Lung (tissue), 12 donors: ENCODE data around the gene MOV10. TPM values are rescaled to one million over a fixed set of nuclear protein-coding genes. Genes with fewer than 3 reads are reported as not detected.

ENCODE experiments used
- ATAC-seq: fragments of 200-7000 bp; cut with Tn5 transposase; one replicate; pipeline ENCODE4 v1.9.1; 2020; ENCODE audit warnings: moderate number of reproducible peaks; ENCODE audit not compliant: insufficient read depth, low FRiP score
- DNase-seq, 3 donors: peaks; one replicate each; pipeline ENCODE4 v3.0.0-alpha.2; 2013 to 2017
- H3K27ac ChIP-seq, 2 donors: one replicate each; pipeline ENCODE4 v1.5.1; 2013; ENCODE audit warnings: mild to moderate bottlenecking in 2 of 2, moderate library complexity in 2 of 2, control low read depth in 1 of 2, inconsistent platforms in 1 of 2, low read depth in 1 of 2, low read length in 1 of 2
- H3K27me3 ChIP-seq, 3 donors: one replicate each; pipeline ENCODE4 v1.5.1; 2013; ENCODE audit warnings: low read length in 2 of 3; ENCODE audit not compliant: control insufficient read depth in 3 of 3, insufficient read depth in 3 of 3
- H3K36me3 ChIP-seq, 4 donors: one replicate each; pipeline ENCODE4 v1.5.1; 2013; ENCODE audit warnings: low read length in 4 of 4, mild to moderate bottlenecking in 1 of 4, moderate library complexity in 1 of 4; ENCODE audit not compliant: control insufficient read depth in 4 of 4, insufficient read depth in 4 of 4
- H3K4me1 ChIP-seq, 5 donors: one replicate each; pipeline ENCODE4 v1.5.1; 2013; ENCODE audit warnings: low read length in 5 of 5, mild to moderate bottlenecking in 2 of 5, moderate library complexity in 1 of 5; ENCODE audit not compliant: control insufficient read depth in 5 of 5, insufficient read depth in 5 of 5
- H3K4me3 ChIP-seq: one replicate; pipeline ENCODE4 v1.5.1; 2013; ENCODE audit warnings: mild to moderate bottlenecking, control low read depth, moderate library complexity
- H3K9ac ChIP-seq, 2 donors: one replicate each; pipeline ENCODE4 v1.5.1; 2013; ENCODE audit warnings: low read length in 2 of 2, control low read depth in 1 of 2; ENCODE audit not compliant: insufficient read depth in 1 of 2
- H3K9me3 ChIP-seq, 4 donors: one replicate each; pipeline ENCODE4 v1.5.1; 2013; ENCODE audit warnings: low read length in 3 of 4, mild to moderate bottlenecking in 1 of 4, moderate library complexity in 1 of 4; ENCODE audit not compliant: control insufficient read depth in 4 of 4, insufficient read depth in 3 of 4
- CTCF ChIP-seq: IDR thresholded peaks from 2 replicates; pipeline ENCODE4 v1.5.1; 2012; ENCODE audit warnings: mild to moderate bottlenecking; ENCODE audit errors: control extremely low read depth, extremely low read depth
- WGBS, 2 donors: extraction: QIAGEN DNeasy Blood & Tissue Kit; methylation state at CpG; one replicate each; pipeline ENCODE4 v1.1.7; 2013; 5-methylcytosine and 5-hydroxymethylcytosine counted together
- polyA plus RNA-seq, 2 donors: library from polyadenylated mRNA; stranded (reverse); fragments of 200-250 nt; gene quantifications; one replicate each; pipeline ENCODE4 v1.2.1, GENCODE V29; 2013
- total RNA-seq, 2 donors: library from RNA; depleted of rRNA in 1 of 2; stranded (reverse); fragments of >200 nt in 1 of 2; gene quantifications; one replicate each; pipeline ENCODE4 v1.2.1, GENCODE V29; 2014 to 2021
- donor health status: control.
- donor health status: control.
- donor health status: Bipolar disorder and iron deficiency.
- donor health status: healthy.
- donor health status: DM: yes; HTN: yes; CAD: no.

The MOV10 gene
- total and polyA plus RNA-seq, 4 donors = 33.4 to 51.3 (median 40.2) TPM

- H3K4me1 ChIP-seq = peaks cover 0 to 20% (median 0%) of the 10 kb centered on the region in 5 donors
- no peak for ATAC-seq
- no peak for DNase-seq
- no peak for TF ChIP-seq CTCF
- H3K4me3 ChIP-seq = no peak overlapping the region
- no peaks in the 10 kb centered on the region for H3K27me3 ChIP-seq
- H3K27ac ChIP-seq = no peak overlapping the region
- peaks cover 3 to 7% (median 4%) of the 10 kb centered on the region in 4 donors for H3K36me3 ChIP-seq
- H3K9me3 ChIP-seq = no peaks in the 10 kb centered on the region
- no peak overlapping the region for H3K9ac ChIP-seq
These were observed 47.6 kb upstream of the MOV10 start for GRCh38 chr1:112626887-112627286.

GRCh38 chr1:112628516-112628915, 45.9 kb upstream of the MOV10 start:
- no peaks in the 10 kb centered on the region for H3K9me3 ChIP-seq
- no peak overlapping the region for H3K9ac ChIP-seq
- peaks cover 3 to 7% (median 4%) of the 10 kb centered on the region in 4 donors for H3K36me3 ChIP-seq
- DNase-seq = no peak
- no peak for TF ChIP-seq CTCF
- no peak overlapping the region for H3K27ac ChIP-seq
- H3K27me3 ChIP-seq = no peaks in the 10 kb centered on the region
- WGBS, 2 donors = 78 to 84% methylated on average over 2 of the region's 2 CpGs
- peaks cover 0 to 20% (median 0%) of the 10 kb centered on the region in 5 donors for H3K4me1 ChIP-seq
- ATAC-seq = no peak
- no peak overlapping the region for H3K4me3 ChIP-seq

- Histone ChIP-seq H3K36me3 (peaks cover 3 to 7% (median 4%) of the 10 kb centered on the region in 4 donors), H3K27me3 (no peaks in the 10 kb centered on the region), H3K4me3 (no peak overlapping the region), H3K27ac (no peak overlapping the region), H3K4me1 (peaks cover 0 to 20% (median 0%) of the 10 kb centered on the region in 5 donors), H3K9ac (no peak overlapping the region), H3K9me3 (no peaks in the 10 kb centered on the region)
- no peak for TF ChIP-seq CTCF
- DNase-seq (no peak), ATAC-seq (no peak)
These were observed 45.2 kb upstream of the MOV10 start for GRCh38 chr1:112629256-112629655.

GRCh38 chr1:112633628-112634027, 40.8 kb upstream of the MOV10 start:
- Histone ChIP-seq H3K27ac (no peak overlapping the region), H3K9ac (no peak overlapping the region), H3K27me3 (no peaks in the 10 kb centered on the region), H3K4me1 (peaks cover 0 to 8% (median 3%) of the 10 kb centered on the region in 5 donors), H3K9me3 (no peaks in the 10 kb centered on the region), H3K4me3 (no peak overlapping the region), H3K36me3 (peaks cover 0 to 5% (median 2%) of the 10 kb centered on the region in 4 donors)
- no peak for DNase-seq
- no peak for ATAC-seq
- WGBS, 2 donors = 81 to 89% methylated on average over 2 of the region's 2 CpGs
- no peak for TF ChIP-seq CTCF
